ENCODE measurements around the gene MTNR1A.
"Not testable (repeated sequence)": the region's sequence is repeated elsewhere in the genome, so short reads cannot be mapped to it uniquely, and the experiment has no call there.

The MTNR1A gene

DNA sequence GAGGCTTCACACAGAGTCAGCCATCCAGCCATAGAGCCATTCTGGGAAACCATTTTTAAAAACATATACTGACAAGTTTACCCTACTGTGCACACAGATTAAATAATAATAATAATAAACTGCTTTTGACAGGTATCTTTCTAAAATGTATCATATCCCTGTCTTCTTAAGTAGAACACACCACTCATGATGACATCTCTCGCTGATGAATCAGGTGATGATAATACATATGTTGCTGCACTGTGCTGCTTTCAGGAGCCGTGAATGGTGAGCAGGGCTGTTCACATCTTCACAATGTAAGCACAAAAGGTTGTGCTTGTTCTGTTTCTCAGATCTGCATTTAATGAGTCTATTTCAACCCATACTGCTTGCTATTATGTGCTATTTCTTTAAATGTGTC lies 3.5 kb downstream of the MTNR1A start:
- H3K4me3 ChIP-seq (ENCODE audit: low read length): no peak overlapping the region
- TF ChIP-seq, protein P1, sequence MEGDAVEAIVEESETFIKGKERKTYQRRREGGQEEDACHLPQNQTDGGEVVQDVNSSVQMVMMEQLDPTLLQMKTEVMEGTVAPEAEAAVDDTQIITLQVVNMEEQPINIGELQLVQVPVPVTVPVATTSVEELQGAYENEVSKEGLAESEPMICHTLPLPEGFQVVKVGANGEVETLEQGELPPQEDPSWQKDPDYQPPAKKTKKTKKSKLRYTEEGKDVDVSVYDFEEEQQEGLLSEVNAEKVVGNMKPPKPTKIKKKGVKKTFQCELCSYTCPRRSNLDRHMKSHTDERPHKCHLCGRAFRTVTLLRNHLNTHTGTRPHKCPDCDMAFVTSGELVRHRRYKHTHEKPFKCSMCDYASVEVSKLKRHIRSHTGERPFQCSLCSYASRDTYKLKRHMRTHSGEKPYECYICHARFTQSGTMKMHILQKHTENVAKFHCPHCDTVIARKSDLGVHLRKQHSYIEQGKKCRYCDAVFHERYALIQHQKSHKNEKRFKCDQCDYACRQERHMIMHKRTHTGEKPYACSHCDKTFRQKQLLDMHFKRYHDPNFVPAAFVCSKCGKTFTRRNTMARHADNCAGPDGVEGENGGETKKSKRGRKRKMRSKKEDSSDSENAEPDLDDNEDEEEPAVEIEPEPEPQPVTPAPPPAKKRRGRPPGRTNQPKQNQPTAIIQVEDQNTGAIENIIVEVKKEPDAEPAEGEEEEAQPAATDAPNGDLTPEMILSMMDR (conservative IDR thresholded peaks at IDR 0.05; ENCODE audit: low read length): no peak
- DNase-seq (ENCODE audit: low read depth): no peak

DNA sequence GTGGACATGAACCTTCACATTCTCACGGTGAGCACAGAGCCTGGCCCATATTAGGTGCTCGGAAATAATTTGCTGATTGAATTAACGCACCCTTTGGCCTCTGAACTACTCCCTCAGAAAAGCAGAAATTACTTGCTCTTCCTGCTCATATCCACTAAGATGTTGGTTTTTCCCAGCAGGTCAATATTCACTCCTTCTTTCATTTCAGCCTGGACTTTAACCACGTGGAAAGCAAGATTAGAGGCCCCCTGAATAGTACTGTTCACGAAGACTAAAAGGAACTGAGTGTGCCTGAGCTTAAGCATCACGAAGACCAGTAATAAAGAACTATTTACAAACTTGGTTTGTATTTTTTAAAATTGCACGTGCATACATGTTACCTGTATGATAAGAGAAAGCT lies 9.9 kb downstream of the MTNR1A start:
- DNase-seq (ENCODE audit: low read depth): no peak
- TF ChIP-seq, protein P1 (conservative IDR thresholded peaks at IDR 0.05; ENCODE audit: low read length): no peak
- H3K4me3 ChIP-seq (ENCODE audit: low read length): no peak overlapping the region

DNA sequence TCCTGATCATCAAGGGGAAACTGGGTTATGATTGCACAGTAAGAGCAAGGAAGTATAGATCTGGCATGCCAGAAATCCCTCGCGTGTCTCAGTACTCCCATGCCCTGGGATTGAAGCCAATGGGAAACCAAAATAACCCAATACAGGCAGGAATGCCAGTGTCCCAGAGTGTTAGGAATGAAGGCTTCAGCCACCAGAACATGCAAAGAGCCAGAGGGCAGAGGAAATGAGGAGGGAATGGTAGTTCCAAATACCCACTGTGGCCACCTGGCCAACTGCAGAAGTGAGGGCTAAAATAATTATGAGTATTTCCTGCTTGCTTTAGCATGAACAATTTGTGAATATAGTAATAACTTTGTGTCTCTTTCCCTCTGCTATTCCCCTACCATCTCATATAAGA lies 12.2 kb downstream of the MTNR1A start:
- no peak overlapping the region for H3K4me3 ChIP-seq (ENCODE audit: low read length)
- TF ChIP-seq, protein P1 (conservative IDR thresholded peaks at IDR 0.05; ENCODE audit: low read length): no peak
- no peak for DNase-seq (ENCODE audit: low read depth)

DNA sequence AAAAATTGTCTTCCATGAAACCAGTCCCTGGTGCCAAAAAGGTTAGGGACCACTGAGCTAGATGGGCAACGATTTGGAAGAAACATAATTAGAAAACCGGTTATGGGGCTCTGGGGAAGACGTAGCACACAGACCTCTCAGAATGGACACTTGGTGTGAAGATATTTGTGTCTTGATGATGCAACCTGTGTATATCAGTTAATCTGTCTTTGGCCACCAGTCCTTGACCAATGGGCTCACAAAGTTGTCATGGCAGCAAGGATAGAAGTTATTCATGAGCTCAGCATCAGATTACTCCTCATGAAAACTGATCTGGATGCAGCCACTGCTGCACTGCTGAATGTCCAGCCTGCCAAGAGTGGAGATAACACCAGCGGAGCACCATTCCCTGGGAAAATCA lies 13.6 kb downstream of the MTNR1A start:
- TF ChIP-seq, protein P1 (conservative IDR thresholded peaks at IDR 0.05; ENCODE audit: low read length): no peak
- no peak for DNase-seq (ENCODE audit: low read depth)
- H3K4me3 ChIP-seq (ENCODE audit: low read length): no peak overlapping the region

DNA sequence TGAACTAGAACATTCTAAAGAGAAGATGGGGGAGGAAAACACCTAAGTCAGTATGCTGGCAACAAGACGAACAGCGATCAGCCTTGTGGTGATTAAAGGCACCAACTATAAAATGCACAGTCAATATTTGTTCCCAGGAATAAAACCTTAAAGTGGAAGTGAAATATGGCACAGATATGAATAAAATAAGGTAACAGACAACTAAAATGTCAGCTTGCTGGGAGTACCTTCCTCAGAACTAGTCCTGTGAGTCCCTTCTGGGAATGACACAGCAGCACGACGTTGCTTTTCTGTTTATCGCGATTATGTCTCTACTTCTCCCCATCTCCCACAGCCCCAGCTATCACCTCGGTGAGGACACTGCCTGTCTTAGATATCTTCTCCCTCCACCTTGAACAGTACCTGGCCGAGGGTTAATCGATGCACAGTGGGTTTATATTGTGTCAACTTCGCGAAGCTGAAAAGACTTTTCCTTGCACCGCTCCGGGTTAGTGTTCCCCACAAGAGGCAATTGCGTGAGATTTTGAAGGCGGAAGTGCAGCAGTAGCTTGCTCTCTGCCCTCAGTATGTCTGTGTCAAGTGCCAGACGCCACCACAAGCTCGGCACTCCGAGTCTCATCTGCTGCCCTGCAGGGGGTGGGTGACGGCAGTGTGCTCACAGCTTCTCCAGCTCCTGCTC lies 17.4 kb downstream of the MTNR1A start:
- TF ChIP-seq, protein P1 (conservative IDR thresholded peaks at IDR 0.05; ENCODE audit: low read length): no peak
- DNase-seq (ENCODE audit: low read depth): no peak
- no peak overlapping the region for H3K4me3 ChIP-seq (ENCODE audit: low read length)

DNA sequence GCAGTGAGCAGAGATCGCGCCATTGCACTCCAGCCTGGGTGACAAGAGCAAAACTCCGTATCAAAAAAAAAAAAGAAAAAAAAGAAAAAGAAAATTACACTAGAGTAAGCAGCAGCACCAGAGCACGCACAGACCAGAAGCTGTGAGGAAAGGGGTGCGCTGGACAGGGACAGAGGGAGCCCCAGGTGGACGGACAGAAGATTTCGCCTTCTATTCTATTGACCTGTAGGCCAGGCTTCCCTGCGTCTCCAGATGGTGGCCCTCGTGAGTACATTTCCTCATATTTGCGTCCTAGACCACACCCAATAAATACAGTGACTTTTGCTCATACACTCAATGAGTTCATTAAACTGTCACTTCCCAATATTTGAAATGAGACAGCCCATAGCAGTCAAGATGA lies 19.1 kb downstream of the MTNR1A start:
- H3K4me3 ChIP-seq (ENCODE audit: low read length): no peak overlapping the region
- TF ChIP-seq, protein P1 (conservative IDR thresholded peaks at IDR 0.05; ENCODE audit: low read length): no peak
- DNase-seq (ENCODE audit: low read depth): no peak

DNA sequence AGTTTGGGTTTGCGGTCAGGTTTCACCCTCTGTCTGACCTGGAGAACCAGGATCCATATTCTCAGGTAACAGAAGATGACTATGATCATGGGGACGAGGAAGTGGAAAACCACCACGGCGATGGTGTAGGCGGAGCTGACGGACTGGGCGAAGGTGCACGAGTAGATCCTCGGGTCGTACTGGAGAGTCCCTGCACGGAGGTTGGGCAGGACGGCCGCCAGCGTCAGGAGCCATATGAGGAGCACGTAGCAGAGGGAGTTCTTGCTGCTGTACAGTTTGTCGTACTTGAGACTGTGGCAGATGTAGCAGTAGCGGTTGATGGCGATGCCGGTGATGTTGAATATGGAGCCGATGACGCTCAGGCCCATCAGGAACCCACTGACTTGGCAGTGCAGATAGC lies 21.3 kb downstream of the MTNR1A start:
- no peak for DNase-seq (ENCODE audit: low read depth)
- TF ChIP-seq, protein P1 (conservative IDR thresholded peaks at IDR 0.05; ENCODE audit: low read length): no peak
- no peak overlapping the region for H3K4me3 ChIP-seq (ENCODE audit: low read length)

DNA sequence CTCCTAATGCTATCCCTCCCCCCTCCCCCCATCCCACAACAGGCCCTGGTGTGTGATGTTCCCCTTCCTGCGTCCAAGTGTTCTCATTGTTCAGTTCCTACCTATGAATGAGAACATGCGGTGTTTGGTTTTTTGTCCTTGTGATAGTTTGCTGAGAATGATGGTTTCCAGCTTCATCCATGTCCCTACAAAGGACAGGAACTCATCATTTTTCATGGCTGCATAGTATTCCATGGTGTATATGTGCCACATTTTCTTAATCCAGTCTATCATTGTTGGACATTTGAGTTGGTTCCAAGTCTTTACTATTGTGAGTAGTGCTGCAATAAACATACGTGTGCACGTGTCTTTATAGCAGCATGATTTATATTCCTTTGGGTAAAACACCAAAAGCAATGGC lies 31.4 kb downstream of the MTNR1A start:
- DNase-seq (ENCODE audit: low read depth); H3K4me3 ChIP-seq (ENCODE audit: low read length): not testable (repeated sequence)

All from AG10803 (cell line).